ENCODE data around the gene WNT16. TPM values are rescaled to one million over a fixed set of nuclear protein-coding genes. Genes with fewer than 3 reads are reported as not detected.

The WNT16 gene
- total RNA-seq, 4 donors from 2014 or later: not detected

- no peak for TF ChIP-seq CTCF (IDR thresholded peaks at IDR 0.05; ENCODE audit: low read depth)
These were observed 10.3 kb downstream of the WNT16 start for GRCh38 chr7:121339082-121339481.

GRCh38 chr7:121341933-121342332 lies 13.1 kb downstream of the WNT16 start:
- no peak for TF ChIP-seq CTCF (IDR thresholded peaks at IDR 0.05; ENCODE audit: low read depth)

GRCh38 chr7:121342631-121343030 lies 13.8 kb downstream of the WNT16 start:
- no peak for TF ChIP-seq CTCF (IDR thresholded peaks at IDR 0.05; ENCODE audit: low read depth)

- TF ChIP-seq CTCF (IDR thresholded peaks at IDR 0.05; ENCODE audit: low read depth): no peak
These were observed 14.5 kb downstream of the WNT16 start for GRCh38 chr7:121343302-121343701.

GRCh38 chr7:121344093-121344492 lies 15.3 kb downstream of the WNT16 start:
- no peak for TF ChIP-seq CTCF (IDR thresholded peaks at IDR 0.05; ENCODE audit: low read depth)

GRCh38 chr7:121344497-121344896 lies 15.7 kb downstream of the WNT16 start:
- no peak for TF ChIP-seq CTCF (IDR thresholded peaks at IDR 0.05; ENCODE audit: low read depth)

GRCh38 chr7:121351682-121352081 lies 22.9 kb downstream of the WNT16 start:
- no peak for TF ChIP-seq CTCF (IDR thresholded peaks at IDR 0.05; ENCODE audit: low read depth)

All from subcutaneous adipose tissue (tissue), 4 donors.